Endothelial cell of umbilical vein (primary cell): ENCODE data around the gene LCE1D.

Source experiments
- EZH2 ChIP-seq: IDR thresholded peaks from 2 replicates; pipeline ENCODE4 v1.6.1; 2012; ENCODE audit warnings: borderline replicate concordance, low read depth, mild to moderate bottlenecking, moderate library complexity, low read length, inconsistent platforms; ENCODE audit not compliant: severe bottlenecking
- MYC ChIP-seq: IDR thresholded peaks from one replicate; pipeline ENCODE4 v1.6.1; 2011; ENCODE audit warnings: mild to moderate bottlenecking, low read depth, low read length
- POLR2A ChIP-seq: IDR thresholded peaks from 2 replicates; pipeline ENCODE4 v1.6.1; 2012; ENCODE audit warnings: low read depth, mild to moderate bottlenecking, control low read depth, low read length
- POLR2AphosphoS5 ChIP-seq: IDR thresholded peaks from 2 replicates; pipeline ENCODE4 v1.6.1; 2012; ENCODE audit warnings: low read depth, mild to moderate bottlenecking, control low read depth, low read length, moderate library complexity; ENCODE audit not compliant: insufficient read depth
- TF ChIP-seq, protein P1 (sequence below), 2 donors: IDR thresholded peaks; 1 replicate in 1 of 2; 2 replicates in 1 of 2; pipeline ENCODE4 v1.5.1; 2011; ENCODE audit warnings: low read length in 2 of 2, mild to moderate bottlenecking in 2 of 2, moderate library complexity in 2 of 2, control low read depth in 1 of 2, inconsistent platforms in 1 of 2, low read depth in 1 of 2; ENCODE audit not compliant: insufficient read depth in 1 of 2; ENCODE audit errors: extremely low read depth in 1 of 2

GRCh38 chr1:152770411-152770810 is 26.1 kb upstream of the LCE1D start:
- TF ChIP-seq, protein P1, sequence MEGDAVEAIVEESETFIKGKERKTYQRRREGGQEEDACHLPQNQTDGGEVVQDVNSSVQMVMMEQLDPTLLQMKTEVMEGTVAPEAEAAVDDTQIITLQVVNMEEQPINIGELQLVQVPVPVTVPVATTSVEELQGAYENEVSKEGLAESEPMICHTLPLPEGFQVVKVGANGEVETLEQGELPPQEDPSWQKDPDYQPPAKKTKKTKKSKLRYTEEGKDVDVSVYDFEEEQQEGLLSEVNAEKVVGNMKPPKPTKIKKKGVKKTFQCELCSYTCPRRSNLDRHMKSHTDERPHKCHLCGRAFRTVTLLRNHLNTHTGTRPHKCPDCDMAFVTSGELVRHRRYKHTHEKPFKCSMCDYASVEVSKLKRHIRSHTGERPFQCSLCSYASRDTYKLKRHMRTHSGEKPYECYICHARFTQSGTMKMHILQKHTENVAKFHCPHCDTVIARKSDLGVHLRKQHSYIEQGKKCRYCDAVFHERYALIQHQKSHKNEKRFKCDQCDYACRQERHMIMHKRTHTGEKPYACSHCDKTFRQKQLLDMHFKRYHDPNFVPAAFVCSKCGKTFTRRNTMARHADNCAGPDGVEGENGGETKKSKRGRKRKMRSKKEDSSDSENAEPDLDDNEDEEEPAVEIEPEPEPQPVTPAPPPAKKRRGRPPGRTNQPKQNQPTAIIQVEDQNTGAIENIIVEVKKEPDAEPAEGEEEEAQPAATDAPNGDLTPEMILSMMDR (IDR thresholded peaks at IDR 0.05; ENCODE audit: extremely low read depth in 1 of 2, insufficient read depth in 1 of 2, low read depth in 1 of 2, low read length in 2 of 2): no peak
- no peak for TF ChIP-seq POLR2A
- no peak for TF ChIP-seq POLR2AphosphoS5
- no peak for TF ChIP-seq EZH2
- no peak for TF ChIP-seq MYC
